H1 (cell line): ENCODE data around the gene STAT4. TPM values are rescaled to one million over a fixed set of nuclear protein-coding genes. Genes with fewer than 3 reads are reported as not detected.

Source experiments
- CTCF ChIA-PET: fragments of 300-600 bp; sonication (Branson Sonifier 250); formaldehyde crosslinking; loops from one replicate; lab custom pipeline; 2021; ENCODE audit not compliant: partially characterized antibody; lab: Charles Lee
- POLR2A ChIA-PET: fragments of 300-600 bp; sonication (Branson Sonifier 250); formaldehyde crosslinking; loops from one replicate; lab custom pipeline; 2021; ENCODE audit warnings: inconsistent platforms; ENCODE audit not compliant: partially characterized antibody; lab: Charles Lee
- DNase-seq, 2 experiments: peaks; one replicate each; pipeline versions ENCODE4 v3.0.0 to v3.0.0-alpha.2; 2010 to 2022; ENCODE audit warnings: low spot score in 2 of 2, low read depth in 1 of 2, mixed read lengths in 1 of 2
- FAIRE-seq: peaks from 2 replicates; lab custom pipeline; 2011; peaks lifted over from hg19 to GRCh38; lab: Jason Lieb, UNC
- H2AFZ ChIP-seq: 2 replicates; pipeline ENCODE4 v1.8.1; 2012; ENCODE audit warnings: low read length, inconsistent platforms
- H2AK5ac ChIP-seq: 2 replicates; pipeline ENCODE4 v1.6.1; 2013; ENCODE audit warnings: low read depth, low read length
- H2BK120ac ChIP-seq: replicated peaks from 2 replicates; pipeline ENCODE3; 2013; ENCODE audit warnings: low read depth, low read length, inconsistent platforms
- H2BK12ac ChIP-seq: 2 replicates; pipeline ENCODE4 v1.6.1; 2013; ENCODE audit warnings: low read depth, low read length
- H2BK15ac ChIP-seq: 2 replicates; pipeline ENCODE4 v1.6.1; 2013; ENCODE audit warnings: low read length
- H2BK20ac ChIP-seq: 2 replicates; pipeline ENCODE4 v1.6.1; 2013; ENCODE audit warnings: low read length
- H2BK5ac ChIP-seq: 2 replicates; pipeline ENCODE4 v1.6.1; 2013; ENCODE audit warnings: low read depth, low read length
- H3K14ac ChIP-seq: 2 replicates; pipeline ENCODE4 v1.6.1; 2013; ENCODE audit warnings: inconsistent platforms; ENCODE audit not compliant: insufficient read length
- H3K18ac ChIP-seq: 2 replicates; pipeline ENCODE4 v1.6.1; 2013; ENCODE audit warnings: low read length; ENCODE audit errors: extremely low read depth
- H3K23ac ChIP-seq: 2 replicates; pipeline ENCODE4 v1.6.1; 2013; ENCODE audit warnings: inconsistent platforms; ENCODE audit not compliant: insufficient read length
- H3K23me2 ChIP-seq: 2 replicates; pipeline ENCODE4 v1.6.1; 2013; ENCODE audit warnings: low read depth, low read length
- H3K27ac ChIP-seq: 2 replicates; pipeline ENCODE4 v1.6.1; 2011; ENCODE audit warnings: low read depth, low read length, inconsistent platforms
- H3K27me3 ChIP-seq, 4 experiments: replicated peaks in 1 of 4; 1 replicate in 1 of 4; 2 replicates in 3 of 4; pipeline versions ENCODE4 v1.6.1 to v1.8.1; 2011 to 2013; ENCODE audit warnings: low read length in 3 of 4, mild to moderate bottlenecking in 3 of 4, inconsistent platforms in 2 of 4, mixed read lengths in 2 of 4, moderate library complexity in 1 of 4; ENCODE audit not compliant: control insufficient read depth in 3 of 4, insufficient read depth in 3 of 4; ENCODE audit errors: extremely low read depth in 1 of 4
- H3K36me3 ChIP-seq, 4 experiments: 2 replicates each; pipeline versions ENCODE4 v1.6.1 to v1.8.1; 2011 to 2013; ENCODE audit warnings: mild to moderate bottlenecking in 4 of 4, low read length in 3 of 4, moderate library complexity in 2 of 4, control low read depth in 1 of 4, inconsistent platforms in 1 of 4; ENCODE audit not compliant: insufficient read depth in 4 of 4, control insufficient read depth in 2 of 4
- H3K4ac ChIP-seq: replicated peaks from 2 replicates; pipeline ENCODE3; 2013; ENCODE audit warnings: low read length, low read depth, mixed read lengths, inconsistent platforms; ENCODE audit not compliant: insufficient read length
- H3K4me1 ChIP-seq, 4 experiments: replicated peaks in 1 of 4; 1 replicate in 1 of 4; 2 replicates in 3 of 4; pipeline versions ENCODE4 v1.6.1 to v1.8.1; 2011 to 2013; ENCODE audit warnings: low read length in 3 of 4, inconsistent platforms in 2 of 4, mixed read lengths in 1 of 4; ENCODE audit not compliant: insufficient read depth in 4 of 4, control insufficient read depth in 3 of 4
- H3K4me2 ChIP-seq, 2 experiments: 2 replicates each; pipeline versions ENCODE4 v1.6.1 to v1.8.1; 2011 to 2013; ENCODE audit warnings: low read depth in 2 of 2, low read length in 2 of 2, control low read depth in 1 of 2, inconsistent platforms in 1 of 2, mild to moderate bottlenecking in 1 of 2; ENCODE audit not compliant: insufficient read depth in 1 of 2
- H3K4me3 ChIP-seq, 4 experiments: fragments of 200-600, 300-600 bp in 1 of 4; sonication (generic), shearing (Covaris generic), sonication (Bioruptor Twin) in 1 of 4; 2 replicates each; pipeline versions ENCODE4 v1.5.1 to v1.8.1; 2011 to 2016; ENCODE audit warnings: low read length in 4 of 4, low read depth in 3 of 4, control low read depth in 2 of 4, inconsistent platforms in 2 of 4, mild to moderate bottlenecking in 2 of 4, mixed read lengths in 1 of 4, moderate library complexity in 1 of 4; ENCODE audit not compliant: insufficient read depth in 2 of 4; ENCODE audit errors: extremely low read depth in 1 of 4
- H3K56ac ChIP-seq: replicated peaks from 2 replicates; pipeline ENCODE3; 2013; ENCODE audit warnings: low read depth, mild to moderate bottlenecking, mixed read lengths, low read length, inconsistent platforms; ENCODE audit not compliant: insufficient read length
- H3K79me1 ChIP-seq: 2 replicates; pipeline ENCODE4 v1.6.1; 2013; ENCODE audit warnings: low read depth, low read length, control low read depth
- H3K79me2 ChIP-seq, 2 experiments: 2 replicates each; pipeline versions ENCODE4 v1.6.1 to v1.8.1; 2012 to 2013; ENCODE audit warnings: low read length in 2 of 2, mild to moderate bottlenecking in 2 of 2, inconsistent platforms in 1 of 2; ENCODE audit not compliant: insufficient read depth in 2 of 2, control insufficient read depth in 1 of 2
- H3K9ac ChIP-seq, 4 experiments: replicated peaks in 1 of 4; 1 replicate in 1 of 4; 2 replicates in 3 of 4; pipeline versions ENCODE4 v1.6.1 to v1.8.1; 2011 to 2013; ENCODE audit warnings: low read depth in 3 of 4, low read length in 3 of 4, control low read depth in 2 of 4, mild to moderate bottlenecking in 2 of 4, moderate library complexity in 2 of 4, inconsistent platforms in 1 of 4; ENCODE audit errors: extremely low read depth in 1 of 4
- H3K9me3 ChIP-seq, 2 experiments: 2 replicates each; pipeline versions ENCODE4 v1.6.1 to v1.8.1; 2012 to 2013; ENCODE audit warnings: mild to moderate bottlenecking in 2 of 2, moderate library complexity in 2 of 2, control low read depth in 1 of 2, inconsistent platforms in 1 of 2, low read depth in 1 of 2, low read length in 1 of 2, mixed read lengths in 1 of 2; ENCODE audit not compliant: insufficient read depth in 2 of 2
- H4K20me1 ChIP-seq, 2 experiments: replicated peaks in 1 of 2; 2 replicates each; pipeline versions ENCODE3 to v1.8.1; 2011 to 2013; ENCODE audit warnings: inconsistent platforms in 2 of 2, low read length in 2 of 2, mild to moderate bottlenecking in 1 of 2; ENCODE audit not compliant: insufficient read depth in 2 of 2, control insufficient read depth in 1 of 2
- H4K5ac ChIP-seq: 2 replicates; pipeline ENCODE4 v1.6.1; 2013; ENCODE audit warnings: low read length, low read depth, mixed read lengths, inconsistent platforms; ENCODE audit not compliant: insufficient read length
- H4K8ac ChIP-seq: 2 replicates; pipeline ENCODE4 v1.8.0; 2013; ENCODE audit warnings: mild to moderate bottlenecking, moderate library complexity, low read length, inconsistent platforms; ENCODE audit not compliant: insufficient read depth; ENCODE audit errors: extremely low read depth
- H4K91ac ChIP-seq: replicated peaks from 2 replicates; pipeline ENCODE3; 2013; ENCODE audit warnings: low read length, mixed read lengths, inconsistent platforms; ENCODE audit not compliant: insufficient read length
- ATF2 ChIP-seq: IDR thresholded peaks from 2 replicates; pipeline ENCODE4 v1.6.1; 2012; ENCODE audit warnings: low read length, inconsistent platforms
- BACH1 ChIP-seq: IDR thresholded peaks from 2 replicates; pipeline ENCODE4 v1.6.1; 2012; ENCODE audit warnings: low read length, improper control_type of control experiment
- CEBPB ChIP-seq: IDR thresholded peaks from 2 replicates; pipeline ENCODE4 v1.6.1; 2012; ENCODE audit warnings: low read depth, low read length
- CHD1 ChIP-seq: IDR thresholded peaks from 2 replicates; pipeline ENCODE4 v1.6.1; 2012; ENCODE audit warnings: low read depth, low read length, improper control_type of control experiment
- CREB1 ChIP-seq: IDR thresholded peaks from 2 replicates; pipeline ENCODE4 v1.6.1; 2012; ENCODE audit warnings: inconsistent platforms
- GTF2F1 ChIP-seq: IDR thresholded peaks from 2 replicates; pipeline ENCODE4 v1.6.1; 2012; ENCODE audit warnings: low read depth, low read length, improper control_type of control experiment, borderline replicate concordance
- JUND ChIP-seq: IDR thresholded peaks from 2 replicates; pipeline ENCODE4 v1.6.1; 2011; ENCODE audit warnings: mild to moderate bottlenecking, improper control_type of control experiment, low read length
- MAX ChIP-seq: IDR thresholded peaks from 2 replicates; pipeline ENCODE4 v1.6.1; 2012; ENCODE audit warnings: inconsistent platforms
- NANOG ChIP-seq: IDR thresholded peaks from 2 replicates; pipeline ENCODE4 v1.6.1; 2011; ENCODE audit warnings: low read length, low read depth, mild to moderate bottlenecking, inconsistent platforms; ENCODE audit not compliant: insufficient read depth, poor library complexity, severe bottlenecking
- SIRT6 ChIP-seq: IDR thresholded peaks from one replicate; pipeline ENCODE4 v1.7.1; 2012; ENCODE audit warnings: low read length, inconsistent platforms
- SUZ12 ChIP-seq: fragments of 200-600 bp; sonication (generic); IDR thresholded peaks from 2 replicates; pipeline ENCODE4 v1.6.1; 2012; ENCODE audit warnings: mild to moderate bottlenecking, inconsistent platforms, low read length, moderate library complexity, mixed read lengths
- ZNF274 ChIP-seq: IDR thresholded peaks from 2 replicates; pipeline ENCODE4 v1.7.0; 2012; ENCODE audit warnings: low read length, borderline replicate concordance; ENCODE audit errors: extremely low read depth
- WGBS, 2 experiments: shearing (Covaris generic) in 1 of 2; methylation state at CpG; one replicate each; pipeline versions ENCODE4 v1.1.6 to v1.1.7; 2013 to 2015; ENCODE audit warnings: low lambda C conversion rate in 2 of 2, mixed read lengths in 2 of 2, inconsistent platforms in 1 of 2, low coverage in 1 of 2, missing lambda C conversion rate in 1 of 2; ENCODE audit not compliant: insufficient replicate concordance in 2 of 2, insufficient coverage in 1 of 2, insufficient read length in 1 of 2; ENCODE audit errors: extremely low coverage in 1 of 2, missing lambda C conversion rate in 1 of 2; 5-methylcytosine and 5-hydroxymethylcytosine counted together
- polyA plus RNA-seq, 7 experiments: library from polyadenylated mRNA; depleted of rRNA in 3 of 7; stranded (reverse) in 5 of 7; unstranded in 2 of 7; fragments of >200 nt in 5 of 7; fragments of 200-250 nt in 2 of 7; gene quantifications; 1 replicate in 5 of 7; 2 replicates in 1 of 7; 4 replicates in 1 of 7; pipeline versions ENCODE4 v1.2.1 to v1.2.3, GENCODE V29; 2011 to 2013; ENCODE audit warnings: missing spikeins in 2 of 7, mixed read lengths in 2 of 7
- total RNA-seq: library from RNA; stranded (reverse); fragmentation: NEBNext Ultra II Directional; extraction: Animal tissue kit (Norgen Biotek cat#: 25700); gene quantifications from 2 replicates; pipeline ENCODE4 v1.2.1, GENCODE V29; 2021

Gene STAT4
- total and polyA plus RNA-seq, 2 of the 8 experiments (the other 6 are each of a cell fraction or from before 2014, with no cell fraction given), result 0.36 to 0.63 TPM

- ChIA-PET CTCF (interaction anchor here (1.2 to 3.0 kb wide), 3 partner anchors 11 to 14 kb away, joined by 3 to 15 read pairs (median 4); no protein-coding TSS in a partner anchor), POLR2A (interaction anchor here (1.4 kb wide), 1 partner anchor 9 kb away, joined by 10 read pairs; no protein-coding TSS in a partner anchor)
- no peak overlapping the region for H3K56ac ChIP-seq
- no peak overlapping the region for H2BK15ac ChIP-seq
- no peak overlapping the region for H3K4me3 ChIP-seq
- H3K9ac ChIP-seq, result no peak overlapping the region
- no peak overlapping the region for H4K91ac ChIP-seq
- no peaks in the 10 kb centered on the region for H3K79me1 ChIP-seq
- H3K14ac ChIP-seq, result no peak overlapping the region
- no peak overlapping the region for H3K18ac ChIP-seq
- H2BK20ac ChIP-seq, result no peak overlapping the region
- H3K4me1 ChIP-seq, result peaks cover 0 to 6% (median 1%) of the 10 kb centered on the region in 4 experiments; a peak in 3 of 7 replicates
- H2AFZ ChIP-seq, result no peak overlapping the region
- no peak overlapping the region for H2BK12ac ChIP-seq
- H3K4ac ChIP-seq, result no peak overlapping the region
- H3K36me3 ChIP-seq, result peaks cover 0 to 2% (median under 1%) of the 10 kb centered on the region in 4 experiments; a peak in 1 of 8 replicates
- H3K23me2 ChIP-seq, result peaks cover 12% of the 10 kb centered on the region
- peaks cover 3 to 19% of the 10 kb centered on the region in 2 experiments; a peak in 2 of 4 replicates for H3K79me2 ChIP-seq
- H4K20me1 ChIP-seq, result peaks cover 0 to 4% of the 10 kb centered on the region in 2 experiments
- H3K27ac ChIP-seq, result no peak overlapping the region
- H2BK120ac ChIP-seq, result no peak overlapping the region
- H4K8ac ChIP-seq, result no peak overlapping the region
- no peak overlapping the region for H4K5ac ChIP-seq
- DNase-seq (no peak), FAIRE-seq (no peak)
- H3K23ac ChIP-seq, result no peak overlapping the region
- no peaks in the 10 kb centered on the region for H3K9me3 ChIP-seq
- no peak overlapping the region for H2AK5ac ChIP-seq
- 89% methylated on average over 2 of the region's 2 CpGs; no CpG with 5 or more reads in 1 of the 2 experiments for WGBS, 2 experiments
- H2BK5ac ChIP-seq, result no peak overlapping the region
- peak overlapping the region in 1 of 2 experiments; percentile 99; a peak in 1 of 4 replicates for H3K4me2 ChIP-seq
- peaks cover 0 to 13% (median 6%) of the 10 kb centered on the region in 4 experiments; a peak in 4 of 7 replicates for H3K27me3 ChIP-seq
- TF ChIP-seq BACH1, result no peak
- TF ChIP-seq CHD1, result no peak
- no peak for TF ChIP-seq CREB1
- TF ChIP-seq CEBPB, result no peak
- TF ChIP-seq ATF2, result no peak
- no peak for TF ChIP-seq GTF2F1
- TF ChIP-seq NANOG, result no peak
- TF ChIP-seq ZNF274, result no peak
- no peak for TF ChIP-seq JUND
- TF ChIP-seq MAX, result no peak
- TF ChIP-seq SUZ12, result no peak
- no peak for TF ChIP-seq SIRT6
Measured at GRCh38 chr2:191015239-191015638, 135.6 kb downstream of the STAT4 start.
